Right renal pelvis (tissue), 4 donors: Measurements from ENCODE around the gene UTF1. TPM values are rescaled to one million over a fixed set of nuclear protein-coding genes. Genes with fewer than 3 reads are reported as not detected.
"Not testable (repeated sequence)": the region's sequence is repeated elsewhere in the genome, so short reads cannot be mapped to it uniquely, and the experiment has no call there.

Source experiments
- DNase-seq, 4 donors: peaks; one replicate each; pipeline ENCODE4 v3.0.0-alpha.2; 2013; ENCODE audit warnings: low read depth in 4 of 4, low spot score in 3 of 4, missing footprints in 1 of 4
- polyA plus RNA-seq, 4 donors: library from polyadenylated mRNA; unstranded; fragments of 120-200 nt; gene quantifications; one replicate each; pipeline ENCODE4 v1.2.1, GENCODE V29; 2013; ENCODE audit not compliant: insufficient read length in 4 of 4

Gene UTF1
- polyA plus RNA-seq, 4 donors = 0.26 TPM; not detected in 3

DNA sequence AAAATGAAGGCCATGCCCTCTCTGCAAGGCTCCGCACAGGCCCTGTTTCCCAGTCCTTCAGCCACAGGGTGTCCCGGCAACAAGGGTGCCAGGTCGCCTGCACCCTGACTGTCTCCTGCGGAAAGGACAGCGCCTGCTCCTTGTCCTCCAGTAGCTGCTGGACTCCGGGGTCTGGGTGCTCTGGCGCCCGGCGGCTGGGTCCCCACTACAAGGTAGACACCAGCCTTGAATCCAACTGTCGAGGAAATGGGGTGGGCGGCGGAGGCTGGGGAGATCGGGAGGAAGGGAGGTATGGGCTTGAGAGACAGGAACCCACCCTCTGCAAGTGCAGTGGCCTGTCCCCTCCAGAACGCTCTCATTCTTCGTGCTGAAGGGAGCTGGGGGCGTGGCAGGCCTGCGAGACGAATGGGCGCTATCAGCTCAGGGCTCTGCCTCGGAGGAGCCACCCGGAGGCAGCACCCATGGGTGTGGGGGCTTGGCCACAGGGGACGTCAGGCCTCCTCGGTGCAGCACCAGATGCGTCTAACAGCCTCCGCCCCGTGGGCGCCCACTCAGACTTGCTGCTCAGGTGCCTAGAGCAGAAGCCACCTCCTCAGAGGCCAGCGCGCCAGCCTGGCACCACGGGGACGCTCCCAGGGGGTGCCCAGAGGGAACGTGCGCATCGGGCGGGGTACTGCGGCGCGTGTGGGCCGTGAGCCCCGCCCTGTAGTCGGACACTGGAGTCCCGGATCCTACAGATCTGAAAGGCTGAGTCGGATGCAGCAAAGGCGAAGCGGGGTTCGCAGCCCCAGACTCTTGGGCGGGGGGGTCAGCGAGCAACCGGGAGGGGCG, 31.1 kb downstream of the UTF1 start:
- DNase-seq = no peak

DNA sequence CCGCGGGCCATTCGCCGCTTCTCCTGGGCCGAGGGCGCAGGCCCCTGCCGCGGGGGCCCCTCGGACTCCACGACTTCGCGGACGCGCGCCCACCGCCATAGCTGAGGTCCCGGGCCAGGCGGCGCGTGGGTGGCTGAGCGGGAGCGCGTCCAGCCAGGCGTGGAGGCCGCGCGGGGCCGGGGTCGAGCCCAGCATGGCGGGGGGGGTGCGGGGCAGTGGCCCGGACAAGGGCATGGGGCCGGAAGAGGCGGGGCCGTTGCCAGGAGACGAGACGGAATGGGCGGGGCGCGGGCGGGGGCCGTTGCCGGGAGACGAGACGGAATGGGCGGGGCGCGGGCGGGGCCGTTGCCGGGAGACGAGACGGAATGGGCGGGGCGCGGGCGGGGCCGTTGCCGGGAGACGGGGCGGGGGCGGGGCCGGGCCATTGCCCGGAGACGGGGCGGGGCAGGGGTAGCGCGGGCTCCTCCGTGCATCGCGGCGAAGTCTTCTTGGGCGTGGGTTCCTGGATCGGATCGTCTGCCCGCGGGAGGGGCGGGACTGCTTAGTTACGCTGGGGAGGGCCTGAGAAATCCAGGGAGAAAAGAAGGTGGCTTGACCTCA, 31.8 kb downstream of the UTF1 start:
- DNase-seq = no peak

DNA sequence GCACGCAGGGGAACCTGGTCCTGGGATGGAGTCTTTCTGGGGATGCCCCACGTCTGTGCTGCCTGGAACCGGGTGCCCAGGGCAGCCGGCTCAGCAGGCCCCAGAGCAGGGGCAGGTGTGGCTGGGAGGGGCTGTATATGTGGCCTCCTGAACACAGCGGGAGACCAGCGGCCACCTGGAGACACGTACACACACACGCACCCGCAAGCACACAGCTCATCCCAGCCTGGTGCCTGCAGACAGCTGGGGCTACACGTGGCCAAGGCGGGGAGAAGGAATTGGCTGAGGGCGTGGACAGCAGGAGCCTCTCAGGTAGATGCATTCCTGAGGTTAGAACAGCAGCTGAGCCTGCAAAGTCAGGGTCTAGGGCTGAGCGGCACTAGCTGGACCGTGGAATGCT, 32.7 kb downstream of the UTF1 start:
- DNase-seq = no peak

DNA sequence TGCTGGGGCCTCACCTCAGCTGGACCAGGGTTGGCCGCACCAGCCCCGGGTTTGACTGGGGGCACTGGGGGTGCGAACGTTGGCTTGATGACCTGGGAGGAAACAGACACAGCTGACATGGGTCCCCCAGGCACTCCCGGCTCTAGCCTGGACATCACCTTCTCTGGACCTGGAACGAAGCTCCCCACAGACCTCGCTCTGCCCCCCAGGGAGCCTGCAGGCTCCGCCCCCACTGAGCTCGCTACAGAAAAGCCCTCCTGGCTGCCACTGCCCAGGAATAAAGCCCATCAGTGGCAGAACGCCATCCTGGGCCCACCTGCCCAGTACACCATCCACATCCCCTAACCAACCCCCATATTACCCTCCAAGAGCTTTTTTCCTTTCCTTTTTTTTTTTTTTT, 33.7 kb downstream of the UTF1 start:
- no peak for DNase-seq

DNA sequence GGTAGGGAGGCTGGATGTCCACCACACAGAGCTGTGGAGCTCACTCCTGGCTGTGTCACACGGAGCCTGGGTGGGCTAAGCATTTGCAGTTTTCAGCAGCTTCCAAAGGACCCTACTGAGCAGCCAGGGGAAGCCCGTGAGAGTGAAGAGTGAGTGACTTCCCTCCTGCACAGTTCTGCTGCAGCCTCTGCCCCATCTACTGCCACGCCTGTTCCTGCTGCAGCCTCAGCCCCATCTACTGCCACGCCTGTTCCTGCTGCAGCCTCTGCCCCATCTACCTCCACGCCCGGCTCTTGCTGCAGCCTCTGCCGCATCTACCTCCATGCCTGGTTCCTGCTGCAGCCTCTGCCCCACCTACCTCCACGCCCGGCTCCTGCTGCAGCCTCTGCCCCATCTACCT, 34.4 kb downstream of the UTF1 start:
- no peak for DNase-seq

DNA sequence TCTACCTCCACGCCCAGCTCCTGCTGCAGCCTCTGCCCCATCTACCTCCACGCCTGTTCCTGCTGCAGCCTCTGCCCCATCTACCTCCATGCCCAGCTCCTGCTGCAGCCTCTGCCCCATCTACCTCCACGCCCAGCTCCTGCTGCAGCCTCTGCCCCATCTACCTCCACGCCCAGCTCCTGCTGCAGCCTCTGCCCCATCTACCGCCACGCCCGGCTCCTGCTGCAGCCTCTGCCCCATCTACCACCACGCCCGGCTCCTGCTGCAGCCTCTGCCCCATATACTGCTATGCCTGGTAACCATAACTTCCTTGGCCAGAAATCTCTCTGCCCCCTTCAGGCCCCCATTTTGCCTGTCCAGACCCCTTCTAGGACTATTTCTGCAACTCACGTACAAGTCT, 35.0 kb downstream of the UTF1 start:
- not testable (repeated sequence) for DNase-seq

DNA sequence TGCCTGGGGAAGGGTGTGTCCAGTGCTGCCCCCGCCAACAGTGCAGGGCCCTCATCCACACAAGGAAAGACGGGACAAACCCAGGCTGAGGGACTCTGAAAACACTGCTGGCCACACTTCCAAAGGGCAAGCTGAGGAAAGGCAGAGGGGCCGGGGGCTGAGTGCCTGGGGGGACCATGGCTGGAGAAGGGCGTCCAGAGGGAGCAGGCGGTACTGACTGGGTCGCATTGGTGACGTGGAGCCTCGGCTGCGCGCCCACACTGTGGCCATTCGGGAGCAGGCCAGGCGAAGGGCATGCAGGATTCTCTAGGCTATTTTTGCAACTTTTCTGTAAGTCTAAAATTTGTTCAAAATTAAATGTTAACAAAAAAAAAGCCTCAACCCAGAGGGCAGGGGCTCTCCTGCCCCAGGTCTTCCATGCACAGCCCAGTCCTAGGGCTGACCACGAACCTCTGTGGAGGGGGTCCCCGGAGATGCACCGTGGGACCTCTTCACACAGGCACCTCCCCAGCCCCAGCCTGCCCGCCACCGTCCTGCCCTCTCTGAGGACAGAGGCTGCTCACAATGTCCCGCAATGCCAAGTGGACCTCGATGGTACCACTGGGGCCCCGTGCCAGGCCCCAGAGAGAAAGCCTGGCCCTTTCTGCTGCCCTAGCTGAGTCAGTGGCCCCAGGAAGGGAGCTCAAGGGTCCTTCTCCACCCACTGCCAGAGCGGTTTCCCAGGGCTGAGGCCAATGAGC, 36.2 kb downstream of the UTF1 start:
- no peak for DNase-seq

DNA sequence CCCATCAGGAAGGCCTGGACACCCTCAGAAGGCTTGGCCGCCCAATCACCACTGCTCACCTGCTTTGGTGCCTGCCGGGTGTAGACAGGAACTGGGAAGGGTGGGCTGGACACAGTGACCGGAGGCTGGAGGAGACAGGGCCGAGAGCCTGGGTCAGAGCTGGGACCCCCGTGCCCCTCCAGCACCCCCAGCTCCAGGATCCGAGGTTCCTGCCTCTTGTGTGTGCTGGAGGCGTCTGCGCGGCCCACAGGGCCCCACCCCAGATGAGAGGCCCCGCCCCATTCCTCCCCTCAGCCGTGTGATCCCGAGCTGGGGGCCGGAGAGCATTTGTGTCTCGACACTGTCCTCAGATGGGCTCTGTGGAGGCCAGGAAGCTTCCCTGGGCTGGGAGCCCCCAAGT, 37.3 kb downstream of the UTF1 start:
- no peak for DNase-seq

DNA sequence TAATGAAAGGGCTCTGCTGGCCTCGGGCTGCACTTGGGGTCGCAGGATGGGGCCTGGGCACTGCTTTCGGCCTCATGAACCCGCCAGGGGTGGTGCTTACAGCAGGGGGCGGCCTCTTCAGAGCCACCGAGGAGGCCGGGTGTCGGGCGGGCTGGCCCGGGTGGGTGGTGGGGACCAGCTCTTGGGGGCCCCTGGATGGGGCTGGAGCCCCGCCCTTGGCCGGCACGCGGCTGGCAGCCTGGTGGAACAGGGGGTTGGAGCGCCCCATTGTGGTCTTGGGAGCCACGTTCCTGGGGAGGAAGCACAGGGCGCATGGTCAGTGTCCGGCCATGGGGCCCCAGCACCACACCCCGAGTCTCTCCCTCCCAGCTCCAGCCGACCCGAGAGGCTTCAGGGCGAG, 37.8 kb downstream of the UTF1 start:
- DNase-seq = no peak

DNA sequence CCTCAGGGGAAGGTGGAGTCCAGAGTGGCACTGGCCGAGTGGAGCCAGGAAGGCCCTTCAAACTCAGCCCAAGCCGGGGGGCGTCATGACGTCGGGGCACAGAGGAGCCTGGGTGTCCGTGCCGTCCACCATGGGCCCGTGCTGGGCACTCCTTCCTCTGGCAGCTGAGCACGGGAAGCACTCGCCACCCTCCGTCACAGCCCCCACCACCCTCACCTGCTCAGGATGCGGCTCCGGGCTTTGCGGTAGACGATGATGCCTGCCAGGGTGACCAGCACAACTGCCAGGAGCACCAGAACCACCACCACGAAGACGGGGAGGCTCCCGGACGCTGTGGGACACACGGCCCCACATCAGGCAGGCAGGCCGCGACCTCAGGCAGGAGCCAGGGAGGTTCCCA, 38.5 kb downstream of the UTF1 start:
- no peak for DNase-seq

DNA sequence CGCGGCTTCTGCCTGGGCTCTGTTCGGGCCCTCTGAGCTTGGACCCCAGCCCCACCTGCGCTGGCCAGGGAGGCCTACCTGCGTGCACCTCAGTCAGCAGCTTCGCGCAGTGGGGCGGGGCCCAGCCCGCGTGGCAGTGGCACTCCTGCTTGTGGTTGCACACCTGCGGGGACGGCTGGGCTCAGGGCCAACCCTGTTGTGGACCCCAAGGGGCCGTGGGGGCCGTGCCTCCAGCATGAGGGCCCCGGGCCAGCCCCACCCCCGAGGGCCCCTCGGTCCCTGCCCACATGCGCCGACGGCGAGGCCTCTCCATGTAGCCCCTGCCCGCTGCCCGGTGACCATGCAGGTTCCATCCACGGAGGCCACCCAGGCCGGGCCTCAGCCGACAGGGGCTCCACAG, 39.4 kb downstream of the UTF1 start:
- no peak for DNase-seq

DNA sequence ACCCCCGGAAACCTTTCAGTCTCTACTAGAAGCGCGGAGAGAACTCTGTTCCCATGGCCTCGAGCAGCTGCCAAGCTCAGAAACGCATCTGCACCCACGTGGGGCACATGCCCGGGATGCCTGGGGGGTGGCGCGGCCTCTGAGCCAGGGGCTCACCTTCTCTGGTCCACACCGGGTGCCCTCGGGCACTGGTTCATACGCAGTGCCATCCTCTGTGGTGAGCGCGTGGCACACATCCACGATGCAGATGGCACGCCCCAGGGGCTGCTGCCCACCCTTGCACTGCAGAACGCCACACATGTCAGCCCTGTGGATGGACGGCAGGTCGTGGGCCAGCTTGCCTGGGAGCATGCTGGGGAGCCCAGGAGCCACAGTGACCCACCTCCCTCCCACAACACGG, 40.2 kb downstream of the UTF1 start:
- no peak for DNase-seq

DNA sequence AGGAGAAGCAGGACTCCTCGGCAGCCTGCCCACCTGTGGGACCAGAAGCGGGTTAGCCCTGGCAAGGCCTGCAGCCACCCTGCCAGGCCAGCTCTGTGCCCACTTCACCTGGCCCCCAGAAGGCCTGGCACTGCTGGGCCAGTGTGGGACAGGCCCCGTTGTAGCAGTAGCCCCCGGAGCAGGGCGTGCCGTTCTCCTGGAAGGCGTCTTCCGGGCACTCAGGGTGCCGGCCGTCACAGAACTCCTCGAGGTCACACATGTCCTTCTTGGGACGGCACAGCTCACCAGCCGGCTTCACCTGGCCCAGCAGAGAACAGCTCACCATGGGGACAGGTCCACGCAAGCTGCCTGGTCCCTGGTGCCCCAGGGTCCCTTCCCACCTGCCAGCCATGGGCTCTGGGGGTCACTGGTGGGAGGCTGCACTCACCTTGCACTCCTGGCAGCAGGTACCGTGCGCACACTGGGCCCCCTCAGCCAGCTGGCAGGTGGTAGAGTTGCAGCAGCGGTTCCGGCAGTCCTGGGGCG, 40.8 kb downstream of the UTF1 start:
- DNase-seq = no peak

DNA sequence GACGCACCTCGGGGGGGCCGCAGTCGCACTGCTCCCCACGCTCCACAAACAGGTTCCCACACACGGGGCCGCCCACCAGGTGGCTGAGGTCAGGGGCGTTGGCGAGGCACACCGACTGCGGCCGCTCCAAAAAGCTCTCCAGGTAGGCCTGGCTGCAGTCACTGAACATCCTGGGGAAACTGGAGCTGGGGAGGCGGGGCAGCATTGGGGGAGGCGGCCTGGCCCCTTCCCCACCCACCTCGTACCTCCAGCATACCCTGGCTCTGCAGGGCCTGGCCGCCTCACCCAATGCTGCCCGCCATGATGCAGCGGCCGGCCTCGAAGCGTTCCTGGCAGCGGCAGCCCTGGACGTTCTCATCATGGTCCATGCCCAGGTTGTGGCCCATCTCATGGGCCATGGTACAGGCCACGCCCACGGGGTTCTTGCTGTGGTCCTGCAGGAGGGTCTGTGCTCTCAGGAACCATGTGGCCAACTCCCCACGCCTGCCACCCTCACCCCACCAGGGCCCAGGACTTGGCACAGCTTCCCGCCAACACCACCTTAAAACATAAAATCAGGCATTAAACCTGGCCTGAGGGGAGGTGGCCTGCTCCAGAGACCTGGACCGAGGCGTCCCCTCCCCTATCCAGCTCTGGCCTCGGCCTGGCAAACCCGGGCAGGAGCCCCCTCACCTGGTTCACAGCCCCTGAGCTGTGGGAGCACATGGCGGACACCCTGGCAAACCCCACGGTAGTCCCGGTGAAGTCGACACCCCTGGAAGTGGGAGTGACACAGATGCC, 41.7 kb downstream of the UTF1 start:
- DNase-seq = no peak

DNA sequence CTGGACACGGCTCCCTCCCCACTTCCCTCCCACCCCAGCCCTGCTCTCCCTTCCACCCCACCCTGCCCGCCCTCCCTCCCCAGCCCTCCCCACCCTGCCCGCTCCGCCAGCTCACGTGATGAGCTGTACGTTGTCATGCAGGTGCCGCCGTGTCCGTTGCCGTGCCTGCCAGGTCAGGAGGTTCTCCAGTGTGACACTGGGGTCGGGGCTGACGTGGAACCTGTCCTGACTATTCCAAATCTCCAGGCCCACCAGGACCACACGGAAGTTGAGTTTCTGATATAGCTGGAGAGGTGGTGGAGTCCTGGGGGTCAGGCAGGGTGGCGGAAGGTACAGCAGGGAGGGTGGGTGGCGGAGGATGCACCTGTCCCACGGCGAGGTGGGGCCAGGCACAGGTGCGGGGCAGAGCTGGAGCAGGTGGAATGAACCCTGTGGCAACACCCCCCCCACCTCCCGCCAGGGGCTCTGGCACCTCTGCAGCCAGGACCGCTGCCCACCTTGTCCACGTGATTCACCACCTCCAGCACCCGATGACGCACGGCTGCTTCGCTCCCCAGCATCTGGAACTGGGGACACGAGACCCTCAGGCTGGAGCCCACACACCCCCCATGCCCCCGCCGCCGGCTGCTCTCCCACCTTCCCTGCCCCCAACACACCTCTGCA, 42.4 kb downstream of the UTF1 start:
- DNase-seq = no peak

DNA sequence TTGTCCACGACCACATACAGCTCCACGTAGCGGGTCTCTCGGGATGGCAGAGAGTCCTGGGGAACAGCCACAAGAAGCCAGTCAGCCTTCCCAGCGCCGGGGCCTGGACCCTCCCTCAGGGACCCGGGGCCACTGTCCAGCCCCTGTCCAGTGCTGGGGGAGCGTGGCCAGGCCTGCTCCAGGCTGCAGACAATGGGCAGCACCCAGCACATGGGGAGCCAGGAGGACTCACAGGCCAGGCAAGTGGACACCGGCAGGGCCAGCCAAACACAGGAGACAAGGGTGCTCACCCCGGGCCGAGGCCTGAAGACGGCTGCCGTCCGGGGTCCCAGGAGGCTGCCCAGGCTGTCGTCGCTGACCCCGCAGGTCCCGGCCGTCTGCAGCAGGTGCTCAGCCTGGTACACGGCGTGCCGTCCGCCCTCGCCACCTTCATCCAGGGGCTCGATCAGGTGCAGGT, 43.0 kb downstream of the UTF1 start:
- DNase-seq = no peak

DNA sequence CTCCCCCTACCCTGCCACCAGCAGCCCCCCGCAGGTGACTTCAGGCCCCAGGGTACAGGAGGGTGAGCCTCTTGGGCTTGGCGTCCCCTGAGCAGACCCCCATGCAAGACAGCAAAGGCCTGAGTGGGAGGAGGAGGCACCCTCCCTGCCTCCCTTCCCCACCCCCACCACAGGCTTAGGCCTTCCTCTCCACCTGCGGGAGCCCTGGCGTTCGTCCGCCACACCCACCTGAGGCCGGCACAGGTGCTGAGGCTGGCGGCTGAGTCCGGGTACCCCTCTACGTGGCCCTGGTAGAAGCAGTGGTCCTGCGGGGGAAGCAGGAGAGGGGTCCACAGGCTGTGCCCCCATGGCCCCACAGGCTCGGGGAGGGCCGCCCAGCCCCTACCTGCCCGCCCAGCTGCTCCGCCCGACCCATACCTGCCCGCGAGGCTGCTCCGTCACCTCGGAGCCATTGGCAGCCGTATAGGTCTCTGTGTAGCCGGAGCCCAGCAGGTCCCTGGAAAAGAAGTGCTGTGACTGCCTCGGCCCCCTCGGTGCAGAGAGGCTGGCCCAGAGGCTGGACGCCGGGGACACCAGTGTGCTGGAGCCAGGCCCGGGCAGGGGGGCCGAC, 43.6 kb downstream of the UTF1 start:
- no peak for DNase-seq

DNA sequence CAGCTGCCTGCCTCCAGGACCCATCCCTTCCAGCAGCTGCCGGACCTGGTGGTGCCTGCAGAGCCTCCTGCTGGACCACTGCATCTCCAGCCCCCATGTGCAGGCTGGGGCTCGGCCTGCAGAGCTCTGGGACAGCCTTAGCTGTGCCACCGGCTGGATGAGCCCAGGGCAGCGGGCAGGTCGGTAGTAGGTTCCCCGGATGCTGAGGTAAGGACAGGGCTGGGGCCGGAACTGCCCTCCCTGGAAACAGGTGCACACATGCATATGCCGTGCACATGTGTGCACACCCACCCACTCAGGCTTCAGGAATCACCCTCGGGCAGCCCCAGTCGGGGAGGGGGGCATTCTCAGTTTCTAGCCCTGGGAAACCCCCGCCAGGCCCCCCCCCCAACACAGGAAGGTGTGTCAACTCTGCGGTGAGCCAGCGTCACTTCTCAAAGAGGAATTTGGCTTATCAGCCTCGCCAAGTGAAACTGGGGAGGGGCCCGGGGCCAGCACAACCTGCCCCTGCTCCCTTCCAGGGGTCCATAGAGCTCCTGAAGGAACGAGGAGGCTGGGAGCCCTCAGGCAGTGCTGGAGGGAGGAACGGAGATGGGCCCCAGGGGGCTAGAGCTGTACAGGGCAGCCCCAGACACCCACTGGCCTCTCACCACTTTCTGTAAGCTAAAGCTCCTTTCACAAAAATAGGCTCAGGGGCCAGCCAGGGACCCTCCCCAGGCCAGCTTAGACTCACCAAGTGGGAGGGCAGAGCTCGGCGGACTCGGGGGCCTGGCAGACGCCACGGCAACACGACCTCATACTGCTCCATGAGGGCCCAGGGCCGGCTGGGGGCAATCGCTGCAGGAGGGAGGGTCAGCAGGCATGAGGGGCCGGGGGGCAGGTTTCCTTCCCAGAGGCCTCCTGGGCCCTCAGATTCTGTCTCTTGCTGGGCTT, 45.0 kb downstream of the UTF1 start:
- no peak for DNase-seq

DNA sequence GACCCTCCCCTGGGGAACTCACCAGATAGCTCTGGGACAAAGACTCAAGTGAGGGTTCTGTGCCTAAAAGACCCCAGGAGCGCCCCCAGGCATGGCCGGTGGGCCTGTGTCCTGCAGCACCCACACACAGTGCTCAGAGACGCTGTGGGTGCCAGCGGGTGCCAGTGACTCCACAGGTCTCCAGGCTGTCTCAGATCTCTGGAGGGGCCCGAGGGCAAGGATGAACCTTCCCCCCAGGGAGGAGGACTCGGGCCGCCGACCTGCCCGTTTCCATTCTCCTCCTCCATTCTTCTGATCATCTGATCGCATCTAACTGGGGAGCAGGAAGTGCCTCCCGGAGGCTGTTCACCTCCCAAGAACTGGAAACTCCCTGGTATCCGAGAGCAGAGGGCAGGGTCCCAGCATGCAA, 45.7 kb downstream of the UTF1 start:
- no peak for DNase-seq
